Measurements from ENCODE around the gene MCF2L2. TPM values are rescaled to one million over a fixed set of nuclear protein-coding genes. Genes with fewer than 3 reads are reported as not detected.
A peak's percentile ranks its signal among the peaks of the same experiment; 100 is the strongest.

MCF2L2 gene
- total and polyA plus RNA-seq, 7 donors: 0.99 to 5.0 (median 4.0) TPM; not detected in 1

- intact Hi-C loops (cut with DNase I): no loop called here
- Histone ChIP-seq H3K9me3 (no peaks in the 10 kb centered on the region), H3K4me3 (peak overlapping the region in 2 of 4 donors; percentile 7 to 9), H3K27ac (peak overlapping the region in 2 of 4 donors; percentile 12 to 84), H3K4me1 (peaks cover 0 to 22% (median 10%) of the 10 kb centered on the region in 4 donors), H3K27me3 (no peaks in the 10 kb centered on the region), H3K36me3 (peaks cover 0 to 30% (median 2%) of the 10 kb centered on the region in 4 donors)
- TF ChIP-seq CTCF (IDR thresholded peaks at IDR 0.05): no peak
- TF ChIP-seq POLR2A (IDR thresholded peaks at IDR 0.05): no peak
- WGBS, 2 donors: 88 to 94% methylated on average over 1 of the region's 1 CpG
- no peak for DNase-seq
Observed at GRCh38 chr3:183449791-183450190, 21.4 kb upstream of the MCF2L2 start.

DNA sequence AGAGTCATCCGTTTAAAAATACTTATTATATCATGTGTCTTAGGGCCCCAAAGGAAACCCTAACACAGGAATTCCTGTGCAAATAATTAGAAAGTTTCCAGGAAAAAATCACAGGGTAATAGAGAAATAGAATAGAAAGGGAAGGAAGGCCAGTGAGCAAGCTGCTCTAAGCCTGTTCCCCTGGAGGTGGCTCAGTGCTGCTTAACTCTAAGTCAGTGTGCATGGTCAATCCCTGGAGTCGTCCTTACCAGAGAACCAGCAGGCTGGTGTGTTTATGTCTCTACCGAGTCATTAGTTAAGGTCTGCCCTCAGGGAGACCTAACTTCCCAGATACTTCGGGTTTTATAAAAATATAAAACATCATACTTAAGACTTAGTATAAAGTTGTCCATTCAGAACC lies 21.0 kb upstream of the MCF2L2 start:
- no peaks in the 10 kb centered on the region for H3K27me3 ChIP-seq
- TF ChIP-seq POLR2AphosphoS5 (IDR thresholded peaks at IDR 0.05): peak in 1 of 4 donors; percentile 6
- TF ChIP-seq POLR2A (IDR thresholded peaks at IDR 0.05): no peak
- H3K4me1 ChIP-seq: peaks cover 0 to 22% (median 10%) of the 10 kb centered on the region in 4 donors
- H3K9me3 ChIP-seq: no peaks in the 10 kb centered on the region
- WGBS, 2 donors: 46 to 50% methylated on average over 4 of the region's 4 CpGs
- DNase-seq: no peak
- peaks cover 0 to 26% (median 2%) of the 10 kb centered on the region in 4 donors for H3K36me3 ChIP-seq
- intact Hi-C loops (cut with DNase I): no loop called here
- H3K27ac ChIP-seq: peak overlapping the region in 2 of 4 donors; percentile 12 to 84
- H3K4me3 ChIP-seq: peak overlapping the region in 2 of 4 donors; percentile 7 to 9

GRCh38 chr3:183448369-183449128 lies 20.1 kb upstream of the MCF2L2 start:
- peaks cover 0 to 19% (median 2%) of the 10 kb centered on the region in 4 donors for H3K36me3 ChIP-seq
- TF ChIP-seq CTCF (IDR thresholded peaks at IDR 0.05): no peak
- TF ChIP-seq POLR2AphosphoS5 (IDR thresholded peaks at IDR 0.05): no peak
- TF ChIP-seq EP300 (IDR thresholded peaks at IDR 0.05): no peak
- TF ChIP-seq POLR2A (IDR thresholded peaks at IDR 0.05): no peak
- no peaks in the 10 kb centered on the region for H3K27me3 ChIP-seq
- H3K4me3 ChIP-seq: peak overlapping the region; percentile 61 to 82 (median 68)
- peak overlapping the region in 3 of 4 donors; percentile 75 to 84 (median 76) for H3K27ac ChIP-seq
- WGBS, 2 donors: 38 to 60% methylated on average over 3 of the region's 3 CpGs
- H3K9me3 ChIP-seq: peaks cover 0 to 3% (median under 1%) of the 10 kb centered on the region in 4 donors
- no peak for DNase-seq
- intact Hi-C loops (cut with DNase I): no loop called here
- H3K4me1 ChIP-seq: peaks cover 0 to 22% (median 10%) of the 10 kb centered on the region in 4 donors

DNA sequence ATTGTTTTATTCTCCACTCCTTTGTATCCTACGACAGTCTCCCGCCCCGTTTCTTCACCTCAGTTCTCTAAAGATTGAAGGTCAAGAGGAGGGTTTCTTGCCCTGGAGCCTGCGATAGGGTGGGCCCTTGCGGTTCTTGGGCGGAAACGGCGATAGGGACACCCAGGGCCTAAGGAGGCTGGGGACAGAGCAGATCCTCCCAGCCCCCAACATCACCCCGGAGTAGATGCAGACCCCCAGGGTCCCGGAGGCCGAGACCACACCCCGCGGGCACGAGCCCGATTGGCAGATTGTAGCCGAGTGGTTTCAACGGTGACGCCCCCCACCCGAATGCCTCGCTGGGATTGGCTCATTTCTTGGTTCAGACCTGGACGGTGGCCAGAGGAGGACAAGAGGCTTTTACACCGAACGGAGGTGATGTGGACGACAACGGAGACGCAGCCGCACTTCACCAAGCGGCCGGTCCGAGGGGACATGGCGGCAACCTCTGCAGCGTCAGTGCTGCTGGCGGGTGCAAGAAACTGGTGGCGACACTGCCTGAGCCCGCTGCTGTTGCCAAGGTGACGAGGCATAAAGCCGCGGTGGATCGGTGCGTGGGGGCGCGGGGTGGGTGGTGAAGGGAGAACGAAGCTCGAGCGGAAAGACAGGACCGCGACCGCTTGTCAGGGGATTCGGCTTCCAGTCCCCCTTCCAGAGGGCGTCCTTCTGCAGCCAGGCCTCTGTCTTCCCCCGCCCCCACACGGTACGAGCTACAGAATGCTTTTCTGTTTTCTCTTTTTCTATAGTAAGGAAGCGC lies 19.0 kb upstream of the MCF2L2 start:
- intact Hi-C loops (cut with DNase I): no loop called here
- Histone ChIP-seq H3K9me3 (peaks cover 0 to 5% (median 3%) of the 10 kb centered on the region in 4 donors), H3K36me3 (peaks cover 0 to 7% (median under 1%) of the 10 kb centered on the region in 4 donors), H3K27me3 (no peaks in the 10 kb centered on the region), H3K4me3 (peak overlapping the region; percentile 61 to 82 (median 68)), H3K4me1 (peaks cover 0 to 22% (median 10%) of the 10 kb centered on the region in 4 donors), H3K27ac (peak overlapping the region; percentile 75 to 84 (median 78))
- TF ChIP-seq POLR2AphosphoS5 (IDR thresholded peaks at IDR 0.05): peak; percentile 35 to 75 (median 70)
- TF ChIP-seq POLR2A (IDR thresholded peaks at IDR 0.05): peak in 1 of 2 donors; percentile 25
- TF ChIP-seq EP300 (IDR thresholded peaks at IDR 0.05): no peak
- TF ChIP-seq CTCF (IDR thresholded peaks at IDR 0.05): no peak
- DNase-seq: peak; percentile 92
- 0% methylated on average over 54 of the region's 54 CpGs for WGBS, 2 donors

GRCh38 chr3:183446838-183447205 lies 18.4 kb upstream of the MCF2L2 start:
- no peaks in the 10 kb centered on the region for H3K27me3 ChIP-seq
- no peak for DNase-seq
- TF ChIP-seq POLR2AphosphoS5 (IDR thresholded peaks at IDR 0.05): no peak
- no peak for TF ChIP-seq CTCF (IDR thresholded peaks at IDR 0.05)
- TF ChIP-seq EP300 (IDR thresholded peaks at IDR 0.05): no peak
- TF ChIP-seq POLR2A (IDR thresholded peaks at IDR 0.05): no peak
- H3K4me3 ChIP-seq: peak overlapping the region; percentile 61 to 82 (median 68)
- peaks cover 0 to 22% (median 10%) of the 10 kb centered on the region in 4 donors for H3K4me1 ChIP-seq
- H3K36me3 ChIP-seq: peaks cover 0 to 1% (median 0%) of the 10 kb centered on the region in 4 donors
- intact Hi-C loops (cut with DNase I): no loop called here
- peak overlapping the region; percentile 75 to 84 (median 78) for H3K27ac ChIP-seq
- 97 to 98% methylated on average over 2 of the region's 2 CpGs for WGBS, 2 donors
- peaks cover 0 to 5% (median 3%) of the 10 kb centered on the region in 4 donors for H3K9me3 ChIP-seq
